Right lobe of liver (tissue), 6 donors: ENCODE results near the gene METTL13. TPM values are rescaled to one million over a fixed set of nuclear protein-coding genes. Genes with fewer than 3 reads are reported as not detected.

Experiments used
- ATAC-seq, 4 donors: fragments of 200-7000 bp; cut with Tn5 transposase; one replicate each; pipeline ENCODE4 v1.9.1; 2020; ENCODE audit warnings: mild to moderate bottlenecking in 4 of 4, moderate library complexity in 4 of 4
- DNase-seq, 3 donors: peaks; one replicate each; pipeline ENCODE4 v3.0.0-alpha.2; 2020
- H3K27ac ChIP-seq, 3 donors: fragments of 200-600 bp; one replicate each; pipeline ENCODE4 v1.8.0; 2022
- H3K27me3 ChIP-seq, 2 donors: fragments of 200-600 bp; one replicate each; pipeline ENCODE4 v1.8.0; 2022
- H3K36me3 ChIP-seq, 4 donors: fragments of 200-600 bp; sonication (generic) in 1 of 4; one replicate each; pipeline versions ENCODE4 v1.5.1 to v1.8.0; 2017 to 2022; ENCODE audit warnings: control low read depth in 1 of 4
- H3K4me1 ChIP-seq, 4 donors: fragments of 200-600 bp; sonication (generic) in 1 of 4; one replicate each; pipeline versions ENCODE4 v1.5.1 to v1.8.0; 2017 to 2022; ENCODE audit warnings: control low read depth in 1 of 4
- H3K4me3 ChIP-seq, 3 donors: fragments of 200-600 bp; one replicate each; pipeline ENCODE4 v1.8.0; 2022
- H3K9me3 ChIP-seq, 4 donors: fragments of 200-600 bp; sonication (generic) in 1 of 4; one replicate each; pipeline versions ENCODE4 v1.5.1 to v1.8.0; 2017 to 2022; ENCODE audit warnings: control low read depth in 1 of 4
- POLR2A ChIP-seq: fragments of 450-650 bp; IDR thresholded peaks from one replicate; pipeline ENCODE4 v1.6.1; 2017; ENCODE audit warnings: antibody characterized with exemption, mild to moderate bottlenecking
- WGBS: methylation state at CpG from one replicate; pipeline ENCODE4 v1.1.6; 2018; ENCODE audit warnings: low coverage, low lambda C conversion rate; ENCODE audit not compliant: insufficient coverage; ENCODE audit errors: missing lambda C conversion rate; 5-methylcytosine and 5-hydroxymethylcytosine counted together
- intact Hi-C, 2 donors: fragments of 100-400 bp; cut with DNase I; formaldehyde crosslinking; loops; one replicate each; pipeline versions ENCODE4 v1.11.2 to v1.14.1; 2022
- total RNA-seq, 6 experiments: library from RNA; depleted of rRNA in 2 of 6; stranded (reverse); fragments of >200 nt in 2 of 6; fragmentation: NEBNext Ultra II Directional in 3 of 6; extraction: Animal tissue kit (Norgen Biotek cat#: 25700) in 3 of 6; gene quantifications; one replicate each; pipeline versions ENCODE4 v1.1.0 to v1.2.4, GENCODE V29; 2016 to 2023
- TF ChIP-seq, protein P1 (sequence below), 4 donors: fragments of 200-600 bp in 3 of 4; fragments of 450-650 bp in 1 of 4; IDR thresholded peaks; one replicate each; pipeline versions ENCODE4 v1.5.1 to v1.8.0; 2016 to 2022; ENCODE audit warnings: antibody characterized with exemption in 4 of 4, mild to moderate bottlenecking in 2 of 4
- donor health status: DM: no; HTN: yes; CAD: no.
- donor health status: DM: no; HTN: no; CAD: no.
- donor health status: DM: no; HTN: no; CAD: no.
- donor health status: DM: no; HTN: yes; CAD: no.
- donor health status: DM: no; HTN: yes; CAD: no.

Gene METTL13
- total RNA-seq, 6 experiments from 2014 or later: 8.9 to 14.4 (median 11.9) TPM

DNA sequence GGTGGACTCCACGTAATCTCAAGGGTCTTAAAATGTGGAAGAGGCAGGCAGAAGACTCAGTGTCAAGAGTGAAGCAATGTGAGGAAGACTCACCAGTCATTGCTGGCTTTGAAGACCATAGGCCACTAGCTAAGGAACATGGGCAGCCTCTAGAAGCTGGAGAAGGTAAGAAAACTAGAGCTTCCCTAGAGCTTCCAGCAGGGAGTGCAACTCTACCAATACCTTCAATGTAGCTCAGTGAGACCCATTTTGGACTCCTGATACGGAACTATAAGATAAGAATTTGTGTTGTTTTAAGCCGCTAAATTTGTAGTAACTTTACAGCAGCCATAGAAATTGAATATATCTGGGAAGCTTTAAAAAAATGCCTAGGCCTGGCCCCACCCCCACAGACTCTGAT lies 18.9 kb downstream of the METTL13 start:
- Histone ChIP-seq H3K36me3 (peaks cover 0 to 11% (median under 1%) of the 10 kb centered on the region in 4 donors), H3K27me3 (no peaks in the 10 kb centered on the region), H3K4me3 (no peak overlapping the region), H3K4me1 (peaks cover 0 to 2% (median 0%) of the 10 kb centered on the region in 4 donors), H3K27ac (no peak overlapping the region), H3K9me3 (no peaks in the 10 kb centered on the region)
- DNase-seq (no peak), ATAC-seq (no peak)
- intact Hi-C loops: loop anchor here in 1 of 2 donors (5.0 kb wide), 1 partner anchor 182 kb away; no protein-coding TSS in a partner anchor
- WGBS: 90% methylated on average over 3 of the region's 3 CpGs
- no peak for TF ChIP-seq POLR2A
- TF ChIP-seq, protein P1, sequence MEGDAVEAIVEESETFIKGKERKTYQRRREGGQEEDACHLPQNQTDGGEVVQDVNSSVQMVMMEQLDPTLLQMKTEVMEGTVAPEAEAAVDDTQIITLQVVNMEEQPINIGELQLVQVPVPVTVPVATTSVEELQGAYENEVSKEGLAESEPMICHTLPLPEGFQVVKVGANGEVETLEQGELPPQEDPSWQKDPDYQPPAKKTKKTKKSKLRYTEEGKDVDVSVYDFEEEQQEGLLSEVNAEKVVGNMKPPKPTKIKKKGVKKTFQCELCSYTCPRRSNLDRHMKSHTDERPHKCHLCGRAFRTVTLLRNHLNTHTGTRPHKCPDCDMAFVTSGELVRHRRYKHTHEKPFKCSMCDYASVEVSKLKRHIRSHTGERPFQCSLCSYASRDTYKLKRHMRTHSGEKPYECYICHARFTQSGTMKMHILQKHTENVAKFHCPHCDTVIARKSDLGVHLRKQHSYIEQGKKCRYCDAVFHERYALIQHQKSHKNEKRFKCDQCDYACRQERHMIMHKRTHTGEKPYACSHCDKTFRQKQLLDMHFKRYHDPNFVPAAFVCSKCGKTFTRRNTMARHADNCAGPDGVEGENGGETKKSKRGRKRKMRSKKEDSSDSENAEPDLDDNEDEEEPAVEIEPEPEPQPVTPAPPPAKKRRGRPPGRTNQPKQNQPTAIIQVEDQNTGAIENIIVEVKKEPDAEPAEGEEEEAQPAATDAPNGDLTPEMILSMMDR (IDR thresholded peaks at IDR 0.05): no peak

DNA sequence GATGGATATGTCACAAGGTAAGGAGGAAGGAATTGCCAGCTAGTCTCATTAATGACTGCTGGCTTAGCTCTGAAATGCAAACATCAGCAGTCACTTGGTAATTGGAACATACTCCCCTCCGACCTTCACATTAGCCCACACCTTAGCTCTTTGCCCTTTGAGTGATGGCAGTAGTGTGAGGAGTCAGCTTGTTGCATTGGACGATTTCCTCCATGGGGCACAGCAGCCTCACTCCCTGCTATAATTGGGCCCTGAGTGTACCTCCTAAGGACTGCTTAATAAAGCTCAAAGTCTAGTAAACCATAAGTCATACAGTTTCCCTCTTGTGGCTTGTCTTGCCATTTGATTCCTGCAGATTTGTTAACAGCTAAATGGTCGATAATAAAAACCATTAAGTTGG lies 19.4 kb downstream of the METTL13 start:
- Histone ChIP-seq H3K27ac (no peak overlapping the region), H3K27me3 (no peaks in the 10 kb centered on the region), H3K4me3 (no peak overlapping the region), H3K4me1 (no peaks in the 10 kb centered on the region), H3K36me3 (peaks cover 0 to 7% (median 0%) of the 10 kb centered on the region in 4 donors), H3K9me3 (no peaks in the 10 kb centered on the region)
- no peak for TF ChIP-seq POLR2A
- TF ChIP-seq, protein P1 (IDR thresholded peaks at IDR 0.05): no peak
- 75% methylated on average over 1 of the region's 3 CpGs for WGBS
- no peak for ATAC-seq
- intact Hi-C loops: loop anchor here in 1 of 2 donors (5.0 kb wide), 1 partner anchor 181 kb away; no protein-coding TSS in a partner anchor
- no peak for DNase-seq

DNA sequence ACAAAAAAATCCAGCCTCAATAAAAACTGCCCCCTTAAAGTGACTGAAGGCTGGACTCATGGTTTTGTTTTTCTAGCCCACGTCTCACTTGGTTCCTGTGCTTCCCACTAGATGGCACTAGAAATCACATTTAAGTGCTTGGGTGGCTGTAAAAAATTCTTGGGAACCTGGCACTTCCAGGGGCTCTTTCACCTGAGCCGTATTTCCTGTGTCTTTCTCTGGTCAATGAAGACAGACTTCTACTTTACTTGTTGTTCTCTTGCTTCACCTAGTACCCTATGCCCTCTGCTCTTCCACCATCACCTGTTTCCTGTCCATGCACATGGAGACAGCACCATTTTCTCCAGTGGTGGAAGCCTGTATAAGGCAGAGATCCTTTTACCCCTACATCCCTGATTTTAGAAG lies 20.0 kb downstream of the METTL13 start:
- Histone ChIP-seq H3K36me3 (peaks cover 0 to 2% (median 0%) of the 10 kb centered on the region in 4 donors), H3K27me3 (no peaks in the 10 kb centered on the region), H3K4me1 (no peaks in the 10 kb centered on the region), H3K27ac (no peak overlapping the region), H3K9me3 (no peaks in the 10 kb centered on the region), H3K4me3 (no peak overlapping the region)
- DNase-seq (no peak), ATAC-seq (peak; percentile 57 to 75 (median 70))
- intact Hi-C loops: loop anchor here in 1 of 2 donors (5.0 kb wide), 1 partner anchor 181 kb away; no protein-coding TSS in a partner anchor
- TF ChIP-seq, protein P1 (IDR thresholded peaks at IDR 0.05): peak; percentile 54 to 72 (median 66)
- no peak for TF ChIP-seq POLR2A
- 0% methylated on average over 2 of the region's 2 CpGs for WGBS

DNA sequence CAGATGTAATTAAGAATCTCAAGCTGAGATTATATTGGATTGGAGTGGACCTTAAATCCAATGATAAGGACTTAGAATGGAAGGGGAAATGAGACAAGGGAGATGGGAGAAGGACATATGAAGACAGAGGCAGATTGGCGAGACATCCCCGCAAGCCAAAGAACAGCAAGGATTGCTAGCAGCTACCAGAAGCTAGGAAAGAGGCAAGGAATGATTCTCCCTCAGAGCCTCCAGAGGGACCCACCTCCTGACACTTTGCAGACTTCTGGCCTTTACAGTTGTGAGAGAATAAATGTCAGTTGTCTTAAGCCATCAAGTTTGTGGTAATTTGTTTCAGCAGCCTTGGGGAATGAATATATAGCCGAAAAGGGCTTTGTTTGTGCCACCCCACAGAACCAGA lies 20.7 kb downstream of the METTL13 start:
- Histone ChIP-seq H3K27me3 (no peaks in the 10 kb centered on the region), H3K9me3 (no peaks in the 10 kb centered on the region), H3K36me3 (no peaks in the 10 kb centered on the region), H3K27ac (no peak overlapping the region), H3K4me1 (no peaks in the 10 kb centered on the region), H3K4me3 (no peak overlapping the region)
- no peak for TF ChIP-seq POLR2A
- TF ChIP-seq, protein P1 (IDR thresholded peaks at IDR 0.05): no peak
- intact Hi-C loops: loop anchor here in 1 of 2 donors (5.0 kb wide), 1 partner anchor 180 kb away; no protein-coding TSS in a partner anchor
- ATAC-seq (no peak), DNase-seq (no peak)
- WGBS: 90% methylated on average over 3 of the region's 3 CpGs
